GM23338 (cell line): ENCODE results near the gene FAT4.
A peak's percentile ranks its signal among the peaks of the same experiment; 100 is the strongest.

Experiments
- EZH2 ChIP-seq: fragments of 200-600 bp; sonication (generic); IDR thresholded peaks from one replicate; pipeline ENCODE4 v1.8.0; 2017; ENCODE audit warnings: antibody characterized with exemption, mild to moderate bottlenecking, low read depth; ENCODE audit not compliant: unreplicated experiment
- EZH2phosphoT487 ChIP-seq: fragments of 200-600 bp; sonication (generic); IDR thresholded peaks from one replicate; pipeline ENCODE4 v1.8.1; 2018; ENCODE audit warnings: antibody characterized with exemption; ENCODE audit not compliant: unreplicated experiment
- POLR2AphosphoS5 ChIP-seq: IDR thresholded peaks from 2 replicates; pipeline ENCODE4 v1.6.1; 2016; ENCODE audit warnings: antibody characterized with exemption, low read depth
- TF ChIP-seq, protein P1 (sequence below), 2 experiments: fragments of 200-600 bp in 1 of 2; sonication (generic) in 1 of 2; conservative IDR thresholded peaks; 2 replicates each; pipeline versions ENCODE4 v1.5.1 to v1.6.1; 2016 to 2017; ENCODE audit warnings: antibody characterized with exemption in 2 of 2, low read depth in 2 of 2, mild to moderate bottlenecking in 2 of 2, moderate library complexity in 1 of 2

DNA sequence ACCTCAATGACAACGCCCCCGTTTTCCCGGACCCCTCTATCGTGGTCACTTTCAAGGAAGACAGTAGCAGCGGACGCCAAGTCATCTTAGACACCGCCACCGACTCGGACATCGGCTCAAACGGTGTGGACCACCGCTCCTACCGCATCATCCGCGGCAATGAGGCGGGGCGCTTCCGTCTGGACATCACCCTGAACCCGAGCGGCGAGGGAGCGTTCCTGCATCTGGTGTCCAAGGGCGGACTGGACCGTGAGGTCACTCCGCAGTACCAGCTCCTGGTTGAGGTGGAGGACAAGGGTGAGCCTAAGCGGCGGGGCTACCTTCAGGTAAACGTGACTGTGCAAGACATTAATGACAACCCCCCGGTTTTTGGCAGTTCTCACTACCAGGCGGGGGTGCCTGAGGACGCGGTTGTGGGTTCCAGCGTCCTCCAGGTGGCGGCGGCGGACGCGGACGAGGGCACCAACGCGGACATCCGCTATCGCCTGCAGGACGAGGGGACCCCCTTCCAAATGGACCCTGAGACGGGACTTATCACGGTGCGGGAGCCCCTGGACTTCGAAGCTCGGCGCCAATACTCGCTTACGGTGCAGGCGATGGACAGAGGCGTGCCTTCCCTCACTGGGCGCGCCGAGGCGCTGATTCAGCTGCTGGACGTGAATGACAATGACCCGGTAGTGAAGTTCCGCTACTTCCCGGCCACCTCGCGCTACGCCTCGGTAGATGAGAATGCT, 2.2 kb downstream of the FAT4 start:
- TF ChIP-seq, protein P1, sequence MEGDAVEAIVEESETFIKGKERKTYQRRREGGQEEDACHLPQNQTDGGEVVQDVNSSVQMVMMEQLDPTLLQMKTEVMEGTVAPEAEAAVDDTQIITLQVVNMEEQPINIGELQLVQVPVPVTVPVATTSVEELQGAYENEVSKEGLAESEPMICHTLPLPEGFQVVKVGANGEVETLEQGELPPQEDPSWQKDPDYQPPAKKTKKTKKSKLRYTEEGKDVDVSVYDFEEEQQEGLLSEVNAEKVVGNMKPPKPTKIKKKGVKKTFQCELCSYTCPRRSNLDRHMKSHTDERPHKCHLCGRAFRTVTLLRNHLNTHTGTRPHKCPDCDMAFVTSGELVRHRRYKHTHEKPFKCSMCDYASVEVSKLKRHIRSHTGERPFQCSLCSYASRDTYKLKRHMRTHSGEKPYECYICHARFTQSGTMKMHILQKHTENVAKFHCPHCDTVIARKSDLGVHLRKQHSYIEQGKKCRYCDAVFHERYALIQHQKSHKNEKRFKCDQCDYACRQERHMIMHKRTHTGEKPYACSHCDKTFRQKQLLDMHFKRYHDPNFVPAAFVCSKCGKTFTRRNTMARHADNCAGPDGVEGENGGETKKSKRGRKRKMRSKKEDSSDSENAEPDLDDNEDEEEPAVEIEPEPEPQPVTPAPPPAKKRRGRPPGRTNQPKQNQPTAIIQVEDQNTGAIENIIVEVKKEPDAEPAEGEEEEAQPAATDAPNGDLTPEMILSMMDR (conservative IDR thresholded peaks at IDR 0.05; ENCODE audit: low read depth in 2 of 2), result peak; percentile 18 to 62
- TF ChIP-seq POLR2AphosphoS5 (no peak), EZH2 (peak; percentile 38), EZH2phosphoT487 (no peak)
